ENCODE data around the gene MYH11.

DNA sequence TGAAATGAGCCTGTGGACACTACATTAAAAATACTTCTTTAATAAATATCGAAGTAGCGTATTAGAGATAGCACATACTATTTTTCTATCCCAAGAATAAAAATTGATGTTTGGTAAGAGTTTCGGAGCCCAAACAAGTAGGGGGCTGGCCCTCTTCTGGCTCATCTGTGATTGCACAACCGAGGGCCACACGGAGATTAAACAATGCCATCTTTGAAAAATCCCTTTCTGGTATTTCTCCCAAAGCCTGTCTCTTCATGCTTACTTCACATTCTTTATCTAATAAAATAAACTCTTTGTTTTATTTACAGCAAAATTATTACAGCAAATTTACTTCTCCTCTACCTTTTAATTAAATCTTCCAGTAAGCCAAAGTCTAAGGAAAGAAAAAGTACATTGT lies 9.6 kb upstream of the MYH11 start:
- TF ChIP-seq, protein P1, sequence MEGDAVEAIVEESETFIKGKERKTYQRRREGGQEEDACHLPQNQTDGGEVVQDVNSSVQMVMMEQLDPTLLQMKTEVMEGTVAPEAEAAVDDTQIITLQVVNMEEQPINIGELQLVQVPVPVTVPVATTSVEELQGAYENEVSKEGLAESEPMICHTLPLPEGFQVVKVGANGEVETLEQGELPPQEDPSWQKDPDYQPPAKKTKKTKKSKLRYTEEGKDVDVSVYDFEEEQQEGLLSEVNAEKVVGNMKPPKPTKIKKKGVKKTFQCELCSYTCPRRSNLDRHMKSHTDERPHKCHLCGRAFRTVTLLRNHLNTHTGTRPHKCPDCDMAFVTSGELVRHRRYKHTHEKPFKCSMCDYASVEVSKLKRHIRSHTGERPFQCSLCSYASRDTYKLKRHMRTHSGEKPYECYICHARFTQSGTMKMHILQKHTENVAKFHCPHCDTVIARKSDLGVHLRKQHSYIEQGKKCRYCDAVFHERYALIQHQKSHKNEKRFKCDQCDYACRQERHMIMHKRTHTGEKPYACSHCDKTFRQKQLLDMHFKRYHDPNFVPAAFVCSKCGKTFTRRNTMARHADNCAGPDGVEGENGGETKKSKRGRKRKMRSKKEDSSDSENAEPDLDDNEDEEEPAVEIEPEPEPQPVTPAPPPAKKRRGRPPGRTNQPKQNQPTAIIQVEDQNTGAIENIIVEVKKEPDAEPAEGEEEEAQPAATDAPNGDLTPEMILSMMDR (conservative IDR thresholded peaks at IDR 0.05; ENCODE audit: low read length) = no peak
- TF ChIP-seq EZH2phosphoT487 (IDR thresholded peaks at IDR 0.05; ENCODE audit: borderline replicate concordance) = no peak

All from Loucy (cell line).